Esophagus muscularis mucosa (tissue), 4 donors: Measurements from ENCODE around the gene DDX23. TPM values are rescaled to one million over a fixed set of nuclear protein-coding genes. Genes with fewer than 3 reads are reported as not detected.

Experiments
- DNase-seq: peaks from one replicate; pipeline ENCODE4 v3.0.0-alpha.2; 2017; ENCODE audit errors: extremely low spot score
- H3K27ac ChIP-seq, 4 donors: fragments of 200-600 bp; sonication (generic); replicated peaks in 1 of 4; 1 replicate in 3 of 4; 2 replicates in 1 of 4; pipeline ENCODE4 v1.5.1; 2016 to 2019; ENCODE audit warnings: mild to moderate bottlenecking in 1 of 4
- H3K27me3 ChIP-seq, 4 donors: fragments of 200-600 bp; sonication (generic); one replicate each; pipeline versions ENCODE4 v1.5.1 to v1.6.0; 2016 to 2019
- H3K36me3 ChIP-seq, 4 donors: fragments of 200-600 bp; sonication (generic); one replicate each; pipeline ENCODE4 v1.5.1; 2016 to 2019
- H3K4me1 ChIP-seq, 4 donors: fragments of 200-600 bp; sonication (generic); one replicate each; pipeline ENCODE4 v1.5.1; 2016 to 2019
- H3K4me3 ChIP-seq, 4 donors: fragments of 200-600 bp; sonication (generic); 1 replicate in 2 of 4; 2 replicates in 2 of 4; pipeline ENCODE4 v1.5.1; 2016 to 2019; ENCODE audit warnings: mild to moderate bottlenecking in 4 of 4, moderate library complexity in 1 of 4
- H3K9me3 ChIP-seq, 4 donors: fragments of 200-600 bp; sonication (generic); 1 replicate in 3 of 4; 2 replicates in 1 of 4; pipeline ENCODE4 v1.5.1; 2016 to 2019
- CTCF ChIP-seq, 3 experiments: fragments of 200-600 bp in 2 of 3; fragments of 450-650 bp in 1 of 3; sonication (generic) in 2 of 3; IDR thresholded peaks; one replicate each; pipeline ENCODE4 v1.5.1; 2017 to 2019; ENCODE audit warnings: antibody characterized with exemption in 3 of 3, mild to moderate bottlenecking in 2 of 3, moderate library complexity in 1 of 3
- EP300 ChIP-seq: sonication (generic); formaldehyde crosslinking; IDR thresholded peaks from one replicate; pipeline ENCODE4 v1.6.1; 2017; ENCODE audit warnings: antibody characterized with exemption
- POLR2A ChIP-seq: fragments of 450-650 bp; IDR thresholded peaks from one replicate; pipeline ENCODE4 v1.6.1; 2017; ENCODE audit warnings: antibody characterized with exemption, moderate library complexity, mild to moderate bottlenecking, low read depth
- POLR2AphosphoS5 ChIP-seq, 2 donors: sonication (generic); formaldehyde crosslinking; IDR thresholded peaks; one replicate each; pipeline ENCODE4 v1.6.1; 2017; ENCODE audit warnings: antibody characterized with exemption in 2 of 2
- WGBS: methylation state at CpG from one replicate; pipeline ENCODE4 v1.1.5; 2018; 5-methylcytosine and 5-hydroxymethylcytosine counted together
- intact Hi-C: fragments of 100-400 bp; cut with DNase I; formaldehyde crosslinking; loops from one replicate; pipeline ENCODE4 v1.15.1; 2023
- total RNA-seq, 4 donors: library from RNA; depleted of rRNA; stranded (reverse); fragments of >200 nt; gene quantifications; one replicate each; pipeline versions ENCODE4 v1.1.0 to v1.2.1, GENCODE V29; 2016

The DDX23 gene
- total RNA-seq, 4 donors from 2014 or later: 51.1 to 88.3 (median 74.1) TPM

DNA sequence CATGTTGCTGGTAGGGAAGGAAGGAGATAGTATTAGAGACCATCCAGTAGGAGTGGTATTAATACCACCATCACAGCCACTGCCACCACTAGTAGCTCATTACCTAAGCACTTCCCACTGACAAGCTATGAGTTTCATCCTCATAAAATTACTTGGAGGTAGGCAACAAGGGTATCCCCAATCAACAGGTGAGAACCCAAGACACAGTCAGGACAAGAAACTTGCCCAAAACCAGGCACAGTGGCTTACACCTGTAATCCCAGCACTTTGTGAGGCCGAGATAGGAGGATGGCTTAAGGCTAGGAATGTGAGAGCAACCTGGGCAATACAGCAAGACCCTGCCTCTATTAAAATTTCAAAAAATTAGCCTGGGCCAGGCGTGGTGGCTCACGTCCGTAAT, 68.5 kb downstream of the DDX23 start:
- intact Hi-C loops: no loop called here
- no peaks in the 10 kb centered on the region for H3K9me3 ChIP-seq
- H3K27ac ChIP-seq: no peak overlapping the region
- peaks cover 0 to 19% (median 16%) of the 10 kb centered on the region in 4 donors for H3K36me3 ChIP-seq
- TF ChIP-seq POLR2AphosphoS5 (IDR thresholded peaks at IDR 0.05) (no peak), EP300 (no peak), POLR2A (no peak), CTCF (IDR thresholded peaks at IDR 0.05) (no peak)
- H3K27me3 ChIP-seq: no peaks in the 10 kb centered on the region
- 91% methylated on average over 4 of the region's 4 CpGs for WGBS
- no peak overlapping the region for H3K4me3 ChIP-seq
- DNase-seq: no peak
- H3K4me1 ChIP-seq: peaks cover 59 to 81% (median 65%) of the 10 kb centered on the region in 4 donors

DNA sequence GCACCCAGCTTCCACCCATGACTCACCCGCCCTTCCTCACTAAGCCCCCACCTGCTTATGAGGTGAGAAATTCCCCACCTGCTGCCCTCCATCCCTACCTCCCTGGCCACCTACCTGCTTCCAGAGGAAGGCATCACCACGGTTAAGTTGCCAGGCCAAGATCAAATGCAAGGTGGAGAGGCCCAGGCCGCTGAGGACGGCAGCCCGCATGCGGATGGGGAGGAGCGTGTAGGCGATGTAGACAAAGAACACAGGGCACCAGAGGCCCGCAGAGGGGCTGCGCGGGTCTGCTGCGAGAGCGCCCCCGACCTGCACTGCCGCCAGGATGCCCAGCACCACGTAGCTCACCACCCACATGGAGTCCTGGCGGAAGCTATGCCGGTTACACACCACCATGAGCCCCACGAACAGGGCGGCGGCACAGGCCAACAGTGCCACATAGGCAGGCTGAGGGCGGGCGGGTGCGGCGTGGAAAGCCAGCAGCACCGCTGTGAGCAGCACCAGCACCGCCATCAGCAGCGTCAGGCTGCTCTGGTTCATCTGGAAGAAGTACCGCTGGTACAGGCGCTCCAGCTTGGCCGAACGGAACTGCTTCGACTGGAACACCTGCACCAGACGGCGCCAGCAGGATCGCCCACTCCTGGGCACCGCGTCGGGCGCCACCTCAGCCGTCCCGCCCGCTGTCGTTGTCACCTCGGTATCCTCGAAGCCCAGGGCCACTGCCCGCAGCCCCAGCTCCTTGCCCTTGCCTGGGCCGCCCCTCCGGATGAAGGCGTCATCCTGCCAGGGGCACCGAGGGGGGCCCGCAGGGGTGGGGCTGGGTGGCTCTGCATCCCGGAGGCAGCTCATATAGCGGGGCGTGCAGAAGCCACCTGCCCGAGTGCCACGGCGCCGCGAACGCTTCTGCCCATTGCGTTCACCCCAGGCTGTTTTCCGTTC, 69.2 kb downstream of the DDX23 start:
- intact Hi-C loops: no loop called here
- Histone ChIP-seq H3K27ac (no peak overlapping the region), H3K4me1 (peaks cover 52 to 87% (median 58%) of the 10 kb centered on the region in 4 donors), H3K4me3 (no peak overlapping the region), H3K36me3 (peaks cover 0 to 23% (median 21%) of the 10 kb centered on the region in 4 donors), H3K27me3 (no peaks in the 10 kb centered on the region), H3K9me3 (no peaks in the 10 kb centered on the region)
- DNase-seq: no peak
- 81% methylated on average over 41 of the region's 63 CpGs for WGBS
- TF ChIP-seq CTCF (IDR thresholded peaks at IDR 0.05) (no peak), EP300 (no peak), POLR2A (no peak), POLR2AphosphoS5 (IDR thresholded peaks at IDR 0.05) (no peak)

DNA sequence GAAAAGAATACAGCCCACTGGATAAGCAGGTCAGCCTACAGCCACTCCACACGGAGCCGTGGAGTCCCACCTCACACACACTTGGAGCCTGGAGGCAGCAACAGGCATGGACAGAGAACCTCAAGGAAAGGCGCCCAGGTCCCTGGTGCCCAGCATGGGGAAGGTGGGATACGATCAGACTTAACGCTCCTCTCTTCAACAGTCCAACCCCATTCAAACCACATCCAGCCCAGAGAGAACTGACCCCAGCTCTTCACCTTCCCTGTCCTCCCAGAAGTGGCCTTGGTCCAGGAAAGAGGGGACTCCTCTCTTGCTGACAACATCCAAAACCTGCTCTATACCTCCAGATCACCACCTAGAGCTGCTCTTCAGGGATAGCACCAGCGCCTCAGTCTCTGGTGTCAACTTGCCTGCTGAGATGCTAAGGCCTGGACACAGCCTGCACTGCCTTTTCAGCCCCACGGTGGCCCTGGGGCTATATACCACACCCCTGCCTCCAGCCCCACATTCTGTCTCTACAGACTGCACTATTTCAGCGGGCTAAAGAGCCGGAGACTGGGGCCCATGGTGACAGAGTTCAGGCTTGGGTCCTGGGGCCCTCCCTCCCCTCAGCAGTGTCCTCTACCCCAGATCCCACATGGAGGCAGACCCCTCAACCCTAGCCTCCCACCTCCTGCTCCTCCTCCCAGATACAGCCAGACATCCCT, 70.1 kb downstream of the DDX23 start:
- intact Hi-C loops: no loop called here
- WGBS: 94% methylated on average over 5 of the region's 9 CpGs
- Histone ChIP-seq H3K4me3 (no peak overlapping the region), H3K9me3 (no peaks in the 10 kb centered on the region), H3K4me1 (peaks cover 44 to 84% (median 50%) of the 10 kb centered on the region in 4 donors), H3K36me3 (peaks cover 0 to 32% (median 29%) of the 10 kb centered on the region in 4 donors), H3K27ac (no peak overlapping the region), H3K27me3 (no peaks in the 10 kb centered on the region)
- TF ChIP-seq CTCF (IDR thresholded peaks at IDR 0.05) (no peak), EP300 (no peak), POLR2A (no peak), POLR2AphosphoS5 (IDR thresholded peaks at IDR 0.05) (no peak)
- DNase-seq: no peak

GRCh38 chr12:48780381-48781025, 71.5 kb downstream of the DDX23 start:
- peaks cover 0 to 46% (median 43%) of the 10 kb centered on the region in 4 donors for H3K36me3 ChIP-seq
- H3K4me3 ChIP-seq: no peak overlapping the region
- intact Hi-C loops: no loop called here
- no peaks in the 10 kb centered on the region for H3K27me3 ChIP-seq
- H3K9me3 ChIP-seq: no peaks in the 10 kb centered on the region
- TF ChIP-seq CTCF (IDR thresholded peaks at IDR 0.05): no peak
- TF ChIP-seq POLR2A: no peak
- no peak for TF ChIP-seq EP300
- TF ChIP-seq POLR2AphosphoS5 (IDR thresholded peaks at IDR 0.05): no peak
- H3K27ac ChIP-seq: peak overlapping the region; percentile 37 to 52 (median 42)
- H3K4me1 ChIP-seq: peaks cover 33 to 78% (median 36%) of the 10 kb centered on the region in 4 donors
- DNase-seq: no peak
- WGBS: 73% methylated on average over 7 of the region's 11 CpGs
